Epidermal melanocyte (primary cell): Measurements from ENCODE around the gene NLGN4X.

ENCODE experiments used
- DNase-seq: peaks from one replicate; pipeline ENCODE4 v3.0.0; 2011; ENCODE audit warnings: low spot score; ENCODE audit not compliant: insufficient read length

NLGN4X gene

GRCh38 chrX:5870238-5870637 is 358.4 kb downstream of the NLGN4X start:
- no peak for DNase-seq

GRCh38 chrX:5869786-5870185 is 358.9 kb downstream of the NLGN4X start:
- no peak for DNase-seq

- no peak for DNase-seq
These were observed 360.9 kb downstream of the NLGN4X start for GRCh38 chrX:5867778-5868177.

GRCh38 chrX:5857232-5857631 is 371.4 kb downstream of the NLGN4X start:
- DNase-seq = no peak

GRCh38 chrX:5852941-5853340 is 375.7 kb downstream of the NLGN4X start:
- DNase-seq = no peak

GRCh38 chrX:5842601-5843000 is 386.1 kb downstream of the NLGN4X start:
- DNase-seq = no peak
